HG03135 (cell line): ENCODE data around the gene B9D1.

Experiments
- ATAC-seq: cut with Tn5 transposase; IDR thresholded peaks from one replicate; pipeline ENCODE4 v1.9.1; 2021; ENCODE audit warnings: mild to moderate bottlenecking, moderate library complexity; ENCODE audit not compliant: unreplicated experiment

B9D1 gene

DNA sequence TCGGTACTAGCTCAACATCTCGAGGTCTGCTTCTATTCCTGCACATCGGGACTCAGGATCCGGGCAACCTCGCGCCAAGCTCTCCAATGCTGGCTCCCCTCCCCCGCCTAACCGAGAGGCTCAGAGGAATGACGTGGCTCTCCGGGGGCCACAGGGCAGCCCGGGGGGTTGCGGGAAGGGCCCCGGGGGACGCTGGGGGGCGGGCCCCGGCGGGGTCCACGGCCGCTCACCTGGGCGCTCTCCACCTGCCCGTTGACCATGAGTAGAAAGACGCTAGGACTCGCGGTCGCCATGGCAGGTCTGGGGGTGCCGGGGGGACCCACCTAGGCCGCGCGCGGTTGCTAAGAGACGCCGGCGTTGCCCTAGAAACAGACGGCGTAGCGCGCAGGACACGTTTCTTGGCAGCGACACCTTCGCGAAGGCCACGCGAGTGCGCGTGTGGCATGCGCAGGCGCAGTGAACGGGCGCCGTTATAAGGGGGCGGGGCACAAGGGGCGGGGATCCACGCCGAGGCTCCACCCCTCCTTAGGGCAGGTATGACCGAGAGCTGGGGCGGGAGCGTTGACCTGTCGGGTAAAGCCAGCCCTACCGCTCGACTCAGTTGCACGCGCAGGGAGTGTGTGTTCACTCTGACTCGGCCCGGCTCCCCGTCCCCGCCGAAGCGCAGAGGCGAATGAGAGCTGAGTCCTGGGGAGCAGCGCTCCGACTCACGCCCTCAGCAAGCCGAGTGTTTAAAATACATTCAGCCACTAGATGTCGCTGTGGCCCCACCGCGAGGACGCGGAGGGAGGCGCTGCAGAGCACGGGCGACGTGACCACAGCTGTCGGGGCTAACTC lies at the start of gene B9D1:
TSS of gene B9D1 (minus strand) at position 447 of the 837 bp plus-strand sequence. CDS start at position 293, 154 bp downstream.
- peak; percentile 78 for ATAC-seq

GRCh38 chr17:19411631-19412030 lies 49.1 kb upstream of the B9D1 start:
- no peak for ATAC-seq

GRCh38 chr17:19410875-19411620 lies 48.5 kb upstream of the B9D1 start, which contains the start of gene RNF112:
RNF112 (plus strand) TSS chr17:19411232; CDS start chr17:19411409, 177 bp downstream.
- no peak for ATAC-seq

- no peak for ATAC-seq
These were observed 47.6 kb upstream of the B9D1 start for GRCh38 chr17:19410091-19410490.

GRCh38 chr17:19409509-19409908 lies 47.0 kb upstream of the B9D1 start:
- ATAC-seq, result no peak

DNA sequence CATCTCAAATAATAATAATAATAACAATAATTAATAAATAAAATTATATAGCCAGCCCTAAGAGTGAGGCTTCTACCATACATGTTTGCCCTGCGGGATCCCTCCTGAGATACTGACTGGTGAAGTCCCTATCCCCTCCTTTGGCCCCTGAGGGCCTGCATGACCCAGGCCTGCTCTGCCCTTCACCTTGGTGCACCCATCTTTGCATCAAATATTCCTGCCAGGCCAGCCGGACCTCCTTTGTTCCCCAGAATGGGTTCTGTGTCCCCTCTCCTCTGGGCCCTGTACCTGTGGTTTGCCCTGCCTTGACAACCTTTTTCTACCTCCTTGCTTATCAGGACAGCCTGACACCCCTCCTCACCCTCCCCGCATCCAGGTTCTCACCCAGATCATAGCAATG lies 46.5 kb upstream of the B9D1 start:
- no peak for ATAC-seq

DNA sequence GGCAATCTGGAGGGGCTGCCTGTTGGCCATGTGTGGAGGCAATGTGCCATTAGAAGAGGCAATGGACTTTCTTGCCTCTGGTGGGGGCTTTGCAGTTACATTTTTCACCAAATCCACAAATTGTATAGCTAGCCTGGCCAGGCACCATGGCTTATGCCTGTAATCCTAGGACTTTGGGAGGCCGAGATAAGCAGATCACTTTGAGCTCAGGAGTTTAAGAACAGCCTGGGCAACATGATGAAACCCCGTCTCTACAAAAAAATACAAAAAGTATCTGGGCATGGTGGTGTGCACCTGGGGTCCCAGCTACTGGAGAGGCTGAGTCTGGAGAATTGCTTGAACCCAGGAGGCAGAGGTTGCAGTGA lies 45.8 kb upstream of the B9D1 start:
- no peak for ATAC-seq

GRCh38 chr17:19407601-19408345 lies 45.2 kb upstream of the B9D1 start:
- no peak for ATAC-seq

GRCh38 chr17:19405114-19405513 lies 42.6 kb upstream of the B9D1 start:
- ATAC-seq, result no peak

GRCh38 chr17:19404264-19404663 lies 41.7 kb upstream of the B9D1 start:
- no peak for ATAC-seq

DNA sequence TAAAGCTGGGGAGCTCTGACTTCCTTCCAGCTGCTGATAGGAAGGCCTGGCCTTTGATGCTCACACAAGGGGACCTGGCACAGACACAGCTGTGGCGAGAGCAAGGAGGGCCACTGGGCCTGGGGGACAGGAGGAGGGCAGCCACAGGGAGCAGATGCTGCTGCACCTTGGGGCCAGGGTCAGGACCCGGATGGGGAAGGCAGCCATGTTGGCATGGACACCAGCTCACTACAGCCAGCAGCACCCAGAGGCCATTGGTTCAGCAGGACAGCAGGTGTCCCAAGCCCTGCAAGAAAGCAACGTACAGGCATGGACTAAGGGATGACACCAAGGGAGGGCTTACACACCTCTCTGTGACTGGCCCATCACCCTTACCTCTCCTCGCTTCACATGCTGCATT lies 40.5 kb upstream of the B9D1 start:
- ATAC-seq, result no peak

- no peak for ATAC-seq
These were observed 39.6 kb upstream of the B9D1 start for GRCh38 chr17:19402171-19402570.

GRCh38 chr17:19401321-19402010 lies 38.9 kb upstream of the B9D1 start:
- ATAC-seq, result no peak

DNA sequence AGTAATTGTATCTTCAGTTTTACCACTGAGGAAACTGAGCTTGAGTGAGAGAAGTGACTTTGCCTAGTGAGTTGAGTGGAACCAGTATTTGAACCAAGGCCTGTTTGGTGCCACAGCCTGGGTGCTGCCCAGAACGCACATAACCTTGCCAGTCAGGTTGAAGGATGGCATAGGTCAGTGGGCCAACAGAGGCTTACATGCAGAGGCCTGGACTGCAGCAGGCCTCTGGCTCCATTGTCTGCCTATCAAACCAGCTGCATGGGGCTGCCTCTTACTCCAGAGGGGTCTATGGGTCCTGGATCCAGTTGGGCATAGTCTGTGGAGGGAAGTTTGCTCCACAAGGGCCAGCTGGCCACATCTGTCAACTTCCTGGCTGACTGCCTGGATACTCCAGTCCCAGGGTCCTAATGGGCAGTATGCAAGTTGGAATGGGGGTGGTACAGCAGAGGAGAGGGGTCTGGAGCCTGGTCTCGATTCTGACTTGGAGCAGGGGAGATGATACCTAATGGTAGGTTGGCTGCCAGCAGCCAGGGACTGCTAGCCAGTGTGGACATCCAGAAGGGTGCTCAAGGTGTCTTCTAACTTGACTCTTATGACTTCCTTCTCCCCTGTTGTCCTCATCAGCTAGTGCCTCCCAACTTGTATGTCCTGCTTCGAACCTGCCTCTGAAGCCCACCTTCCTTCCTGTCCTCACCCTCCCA lies 37.4 kb upstream of the B9D1 start:
- no peak for ATAC-seq

GRCh38 chr17:19398301-19399181 lies 36.0 kb upstream of the B9D1 start:
- no peak for ATAC-seq

DNA sequence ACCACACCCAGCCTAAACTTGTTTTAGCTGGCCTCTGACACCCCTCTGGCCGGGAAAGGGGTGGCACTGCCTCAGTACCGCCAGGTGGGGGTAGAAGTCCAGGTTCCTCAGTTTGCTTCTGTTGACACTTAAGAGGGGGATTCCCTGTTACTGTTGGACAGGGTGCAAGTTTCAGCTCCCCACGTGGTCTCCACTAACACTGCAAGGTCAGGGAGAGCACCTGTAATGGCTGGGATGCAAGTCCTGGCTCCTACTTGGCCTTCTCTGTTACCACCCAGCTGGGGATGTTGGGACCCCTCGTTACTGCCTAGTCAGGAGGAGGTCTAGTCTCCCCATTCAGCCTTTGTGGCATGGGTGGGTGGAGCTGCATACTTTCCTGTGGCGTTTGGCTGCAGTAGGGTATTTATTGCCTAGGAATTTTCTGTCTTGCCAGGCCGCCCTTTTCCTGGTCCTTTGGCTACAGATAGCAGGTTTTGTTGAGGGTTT lies 35.1 kb upstream of the B9D1 start:
- no peak for ATAC-seq

DNA sequence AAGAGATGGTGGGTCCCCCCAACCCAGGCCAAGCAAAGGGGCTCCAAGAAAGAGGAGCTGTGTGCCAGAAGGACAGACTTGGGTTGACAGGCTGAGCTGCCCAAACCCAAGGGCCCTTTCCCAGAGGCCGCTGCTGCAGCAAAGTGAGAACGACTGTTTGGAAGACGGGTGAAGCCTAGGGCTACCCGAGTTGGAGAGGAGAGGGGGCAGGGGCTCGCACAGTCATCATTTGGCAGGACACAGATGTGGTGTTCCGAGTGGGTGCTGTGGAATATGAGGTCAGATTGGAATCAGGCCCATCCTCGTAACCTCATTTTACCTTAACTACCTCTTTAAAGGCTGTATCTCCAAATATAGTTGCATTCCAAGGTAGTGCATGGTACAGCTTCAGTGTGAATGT lies 29.8 kb upstream of the B9D1 start:
- ATAC-seq, result no peak

DNA sequence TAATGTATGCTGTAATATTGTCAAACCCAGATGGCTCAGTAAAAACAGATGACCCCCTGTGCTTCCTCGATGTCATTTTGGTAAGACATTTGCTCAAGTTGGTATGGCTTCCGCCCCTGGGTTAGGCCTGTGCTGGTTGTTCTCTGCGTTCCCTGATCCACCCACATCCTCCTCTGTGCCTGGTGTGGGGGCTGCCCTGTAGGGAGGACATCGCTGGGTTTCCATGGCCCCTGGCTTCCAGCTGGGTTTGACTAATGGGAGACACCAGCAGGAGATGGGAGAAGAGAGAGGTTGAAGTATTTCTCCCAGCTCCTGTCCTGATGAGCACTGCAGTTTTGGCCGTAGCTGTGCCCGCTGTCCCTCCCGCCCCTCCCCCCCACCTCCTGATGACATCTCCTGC lies 28.9 kb upstream of the B9D1 start:
- ATAC-seq, result no peak

- no peak for ATAC-seq
These were observed 28.4 kb upstream of the B9D1 start for GRCh38 chr17:19390951-19391350.
